PC-9 (cell line): ENCODE results near the gene GPR34.

Source experiments
- CTCF ChIP-seq: fragments of 200-600 bp; sonication (generic); conservative IDR thresholded peaks from 2 replicates; pipeline ENCODE4 v1.6.1; 2017; ENCODE audit warnings: mixed run types, antibody characterized with exemption, mild to moderate bottlenecking, moderate library complexity
- EZH2 ChIP-seq: fragments of 200-600 bp; sonication (generic); IDR thresholded peaks from 2 replicates; pipeline ENCODE4 v1.8.0; 2017; ENCODE audit warnings: antibody characterized with exemption, low read depth

GRCh38 chrX:41728125-41728524 is 39.4 kb downstream of the GPR34 start:
- no peak for TF ChIP-seq CTCF
- no peak for TF ChIP-seq EZH2
